Loucy (cell line): ENCODE data around the gene GREB1.

ENCODE experiments used
- CTCF ChIP-seq: fragments of 200-600 bp; sonication (generic); conservative IDR thresholded peaks from 2 replicates; pipeline ENCODE4 v1.5.1; 2014; ENCODE audit warnings: mild to moderate bottlenecking, antibody characterized with exemption, low read length
- EZH2phosphoT487 ChIP-seq: fragments of 200-600 bp; IDR thresholded peaks from 2 replicates; pipeline ENCODE4 v1.6.1; 2018; ENCODE audit warnings: antibody characterized with exemption, mild to moderate bottlenecking, moderate library complexity, borderline replicate concordance

- TF ChIP-seq CTCF, result no peak
- no peak for TF ChIP-seq EZH2phosphoT487
These were observed 27.0 kb downstream of the GREB1 start for GRCh38 chr2:11560806-11561205.
